IPS-NIHi11 (cell line): ENCODE results near the gene KLRD1.
"Not testable (repeated sequence)": the region's sequence is repeated elsewhere in the genome, so short reads cannot be mapped to it uniquely, and the experiment has no call there.

ENCODE experiments used
- DNase-seq: peaks from one replicate; pipeline ENCODE4 v3.0.0; 2012; ENCODE audit warnings: mixed read lengths, low spot score

The KLRD1 gene

DNA sequence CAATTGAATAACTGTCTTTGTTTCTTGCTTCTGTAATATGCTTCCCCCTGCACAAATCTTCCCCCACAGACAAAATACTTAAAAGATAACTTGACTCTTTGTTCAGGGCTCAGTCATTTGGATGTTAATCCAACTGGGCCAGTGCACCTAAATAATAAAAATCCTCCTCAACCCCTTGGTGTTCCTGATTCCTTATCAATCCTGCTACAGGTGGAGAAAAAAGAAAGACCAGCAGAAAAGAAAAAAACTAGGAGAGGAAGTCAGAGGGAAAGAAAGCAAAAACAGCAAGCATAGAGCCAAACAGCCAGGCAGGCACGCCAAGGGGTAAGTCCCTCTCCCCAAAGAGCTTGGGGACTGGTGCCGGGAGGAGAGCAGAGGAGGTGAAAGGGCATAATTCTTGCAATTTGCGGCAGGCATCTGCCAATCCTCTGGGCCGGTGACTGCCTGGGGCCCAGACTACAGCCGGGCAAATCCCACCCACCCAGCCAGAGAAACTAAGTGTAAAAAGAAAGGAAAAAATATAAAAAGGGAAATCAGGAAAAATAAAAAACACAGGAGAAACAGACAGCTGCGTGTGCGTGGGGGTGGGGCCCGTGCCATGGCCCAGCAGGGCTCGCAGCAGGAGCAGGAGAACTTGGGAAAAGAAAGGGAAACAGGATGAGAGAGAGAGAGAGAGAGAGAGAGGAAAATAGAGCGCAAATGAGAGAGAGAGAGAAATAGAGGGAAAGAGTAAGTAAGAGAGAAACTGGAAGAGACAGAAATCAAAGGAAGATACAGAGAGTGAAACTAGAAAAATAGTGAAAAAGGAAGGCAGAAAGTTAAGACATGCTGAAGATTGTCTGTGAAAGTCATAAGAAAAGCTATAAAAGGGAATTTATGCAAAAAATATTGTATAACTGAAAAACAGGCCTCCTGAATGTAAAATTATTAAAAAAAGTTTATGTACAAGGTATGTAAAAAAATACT, 60.8 kb downstream of the KLRD1 start:
- DNase-seq, result no peak

DNA sequence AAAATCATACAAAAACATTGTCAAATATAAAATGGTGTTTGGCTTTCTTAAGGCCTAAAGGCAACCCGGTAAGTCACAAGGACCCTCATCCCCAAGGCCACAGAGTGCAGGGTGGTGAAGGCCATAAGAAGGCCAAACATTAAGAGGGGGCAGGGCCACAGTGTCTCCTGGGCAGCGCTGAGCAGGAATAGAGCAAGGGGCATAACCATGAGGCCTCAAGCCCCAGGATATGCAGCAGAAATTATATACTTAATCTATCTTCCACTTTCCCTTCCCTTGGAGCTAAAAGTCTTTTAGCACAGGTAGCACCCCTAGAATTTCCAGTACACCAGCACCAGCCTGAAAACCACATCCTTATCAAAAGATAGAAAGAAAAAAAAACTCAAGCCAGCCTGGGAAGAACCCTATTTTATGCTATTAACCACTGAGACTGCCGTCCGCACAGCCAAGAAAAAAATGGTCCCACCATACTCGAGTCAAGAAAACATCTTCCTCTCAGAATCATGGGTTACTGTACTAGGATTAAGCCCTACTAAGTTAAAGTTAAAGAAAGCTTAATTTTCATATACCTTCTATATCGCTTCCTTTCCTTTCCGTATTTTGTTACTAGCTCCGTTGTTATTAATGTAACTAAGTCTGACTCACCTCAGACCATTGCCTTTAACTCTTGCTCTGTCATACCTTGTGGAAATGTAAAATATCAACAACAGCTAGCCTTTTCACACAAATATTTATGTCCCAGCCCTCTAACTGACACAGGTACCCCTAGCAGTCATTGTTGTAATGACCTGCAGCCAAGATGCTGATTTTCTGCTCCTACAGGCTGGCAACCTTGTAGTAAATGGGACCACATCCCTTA, 62.1 kb downstream of the KLRD1 start:
- no peak for DNase-seq

DNA sequence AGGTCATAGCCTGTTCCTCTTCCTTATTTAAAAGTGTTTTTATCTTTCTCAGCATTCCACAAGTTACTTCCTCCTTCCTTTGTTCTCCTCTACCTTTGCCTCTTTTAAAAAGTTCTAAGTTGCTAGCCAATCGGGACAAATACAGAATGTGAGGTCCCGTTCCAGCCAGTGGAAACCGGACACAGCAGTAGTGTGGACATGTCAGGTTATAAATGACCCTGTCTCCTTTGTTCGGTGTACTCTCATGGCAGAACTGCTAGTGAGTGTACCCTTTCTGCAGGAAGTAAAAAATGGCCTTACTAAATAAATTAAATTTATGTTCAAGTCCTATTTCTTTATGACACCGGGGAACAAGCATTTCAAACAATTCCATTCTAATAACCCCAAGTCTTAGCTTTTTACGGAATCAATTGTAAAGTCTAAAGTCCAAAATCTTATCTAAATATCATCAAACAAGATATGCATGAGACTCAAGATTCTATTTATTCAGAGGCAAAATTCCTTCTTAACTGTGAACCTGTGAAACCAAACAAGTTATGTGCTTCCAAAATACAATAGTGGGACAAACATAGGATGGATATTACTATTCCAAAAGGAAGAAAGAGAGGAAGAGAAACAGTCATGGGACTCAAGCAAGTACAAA, 64.3 kb downstream of the KLRD1 start:
- DNase-seq, result not testable (repeated sequence)

DNA sequence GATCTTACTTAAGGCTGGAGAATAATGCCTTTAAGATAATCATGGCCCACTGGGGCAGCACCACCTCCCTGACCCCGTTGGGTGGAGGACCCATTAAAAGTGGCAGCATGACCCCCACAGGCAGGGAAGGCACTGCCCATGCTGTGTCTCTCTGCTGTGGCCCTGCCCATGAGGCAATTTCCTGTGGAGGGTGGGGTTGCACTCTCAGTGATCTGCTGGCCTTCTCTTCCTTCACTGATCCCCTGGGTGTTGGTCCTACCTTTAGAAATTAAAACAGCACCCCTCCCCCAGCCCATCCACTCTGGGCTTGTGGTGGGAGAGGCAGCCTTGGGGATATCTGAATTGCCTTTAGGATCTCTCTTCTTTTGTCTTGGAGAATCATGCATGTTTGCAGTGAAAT, 64.9 kb downstream of the KLRD1 start:
- DNase-seq, result no peak

DNA sequence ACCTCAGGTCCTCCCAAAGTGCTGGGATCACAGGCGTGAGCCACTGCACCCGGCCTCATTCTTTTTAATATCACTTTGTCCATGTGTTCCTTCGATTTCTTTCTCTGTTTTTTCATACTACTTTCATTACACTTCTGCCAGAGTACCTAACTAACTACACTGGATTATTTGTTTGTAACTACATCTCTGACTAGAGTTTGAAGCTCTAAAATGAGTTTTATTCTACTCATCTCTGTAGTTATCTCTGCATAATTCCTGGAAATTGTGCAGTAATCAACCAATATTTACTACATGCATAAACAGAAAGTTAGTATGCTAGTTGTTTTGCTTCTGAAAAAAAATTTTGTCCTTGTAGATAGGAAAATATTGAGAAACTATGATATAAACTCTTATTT, 67.0 kb downstream of the KLRD1 start:
- no peak for DNase-seq

DNA sequence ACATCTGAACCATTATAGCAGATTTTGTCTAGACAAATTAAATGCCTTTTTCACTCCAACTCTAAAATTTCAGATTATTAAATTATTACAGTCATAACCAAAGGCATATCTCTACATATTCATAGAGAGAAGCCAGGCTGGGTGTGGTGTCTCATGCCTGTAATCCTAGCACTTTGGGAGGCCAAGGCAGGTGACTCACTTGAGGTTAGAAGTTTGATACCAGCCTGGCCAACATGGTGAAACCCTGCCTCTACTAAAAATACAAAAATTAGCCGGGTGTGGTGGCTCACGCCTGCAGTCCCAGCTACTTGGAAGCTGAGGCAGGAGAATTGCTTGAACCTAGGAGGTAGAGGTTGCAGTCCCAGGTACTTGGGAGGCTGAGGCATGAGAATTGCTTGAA, 71.1 kb downstream of the KLRD1 start:
- DNase-seq, result not testable (repeated sequence)
